ENCODE results near the gene UBE2O. TPM values are rescaled to one million over a fixed set of nuclear protein-coding genes. Genes with fewer than 3 reads are reported as not detected.

The UBE2O gene
- total RNA-seq, 1 donor from 2014 or later: 35.7 TPM

DNA sequence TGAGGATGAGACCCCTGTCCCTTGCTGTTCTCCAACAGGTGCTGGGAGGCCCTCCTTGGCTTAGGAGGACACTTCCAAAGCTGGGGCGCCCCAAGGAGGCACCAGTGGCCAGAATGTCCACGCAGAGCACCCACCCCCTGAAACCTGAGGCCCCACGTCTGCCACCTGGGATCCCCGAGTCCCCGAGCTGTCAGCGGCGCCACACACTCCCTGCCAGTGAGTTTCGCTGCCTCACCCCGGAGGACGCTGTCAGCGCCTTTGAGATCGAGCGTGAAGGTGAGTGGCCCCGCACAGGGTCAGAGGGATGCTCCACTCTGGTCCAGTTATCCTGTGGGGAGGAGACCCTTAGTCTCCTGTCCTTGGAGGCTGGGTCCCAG is 15.7 kb upstream of the UBE2O start:
- no peak for DNase-seq
- TF ChIP-seq, protein P1, sequence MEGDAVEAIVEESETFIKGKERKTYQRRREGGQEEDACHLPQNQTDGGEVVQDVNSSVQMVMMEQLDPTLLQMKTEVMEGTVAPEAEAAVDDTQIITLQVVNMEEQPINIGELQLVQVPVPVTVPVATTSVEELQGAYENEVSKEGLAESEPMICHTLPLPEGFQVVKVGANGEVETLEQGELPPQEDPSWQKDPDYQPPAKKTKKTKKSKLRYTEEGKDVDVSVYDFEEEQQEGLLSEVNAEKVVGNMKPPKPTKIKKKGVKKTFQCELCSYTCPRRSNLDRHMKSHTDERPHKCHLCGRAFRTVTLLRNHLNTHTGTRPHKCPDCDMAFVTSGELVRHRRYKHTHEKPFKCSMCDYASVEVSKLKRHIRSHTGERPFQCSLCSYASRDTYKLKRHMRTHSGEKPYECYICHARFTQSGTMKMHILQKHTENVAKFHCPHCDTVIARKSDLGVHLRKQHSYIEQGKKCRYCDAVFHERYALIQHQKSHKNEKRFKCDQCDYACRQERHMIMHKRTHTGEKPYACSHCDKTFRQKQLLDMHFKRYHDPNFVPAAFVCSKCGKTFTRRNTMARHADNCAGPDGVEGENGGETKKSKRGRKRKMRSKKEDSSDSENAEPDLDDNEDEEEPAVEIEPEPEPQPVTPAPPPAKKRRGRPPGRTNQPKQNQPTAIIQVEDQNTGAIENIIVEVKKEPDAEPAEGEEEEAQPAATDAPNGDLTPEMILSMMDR (IDR thresholded peaks at IDR 0.05; ENCODE audit: borderline replicate concordance): no peak
- peaks cover 15% of the 10 kb centered on the region for H3K4me1 ChIP-seq
- no peaks in the 10 kb centered on the region for H3K27me3 ChIP-seq (ENCODE audit: low read depth)
- no peak overlapping the region for H3K4me3 ChIP-seq
- H3K9me3 ChIP-seq (replicated peaks): no peaks in the 10 kb centered on the region
- peaks cover 25% of the 10 kb centered on the region for H3K36me3 ChIP-seq
- H3K27ac ChIP-seq (replicated peaks): no peak overlapping the region
- intact Hi-C loops (cut with micrococcal nuclease): no loop called here

DNA sequence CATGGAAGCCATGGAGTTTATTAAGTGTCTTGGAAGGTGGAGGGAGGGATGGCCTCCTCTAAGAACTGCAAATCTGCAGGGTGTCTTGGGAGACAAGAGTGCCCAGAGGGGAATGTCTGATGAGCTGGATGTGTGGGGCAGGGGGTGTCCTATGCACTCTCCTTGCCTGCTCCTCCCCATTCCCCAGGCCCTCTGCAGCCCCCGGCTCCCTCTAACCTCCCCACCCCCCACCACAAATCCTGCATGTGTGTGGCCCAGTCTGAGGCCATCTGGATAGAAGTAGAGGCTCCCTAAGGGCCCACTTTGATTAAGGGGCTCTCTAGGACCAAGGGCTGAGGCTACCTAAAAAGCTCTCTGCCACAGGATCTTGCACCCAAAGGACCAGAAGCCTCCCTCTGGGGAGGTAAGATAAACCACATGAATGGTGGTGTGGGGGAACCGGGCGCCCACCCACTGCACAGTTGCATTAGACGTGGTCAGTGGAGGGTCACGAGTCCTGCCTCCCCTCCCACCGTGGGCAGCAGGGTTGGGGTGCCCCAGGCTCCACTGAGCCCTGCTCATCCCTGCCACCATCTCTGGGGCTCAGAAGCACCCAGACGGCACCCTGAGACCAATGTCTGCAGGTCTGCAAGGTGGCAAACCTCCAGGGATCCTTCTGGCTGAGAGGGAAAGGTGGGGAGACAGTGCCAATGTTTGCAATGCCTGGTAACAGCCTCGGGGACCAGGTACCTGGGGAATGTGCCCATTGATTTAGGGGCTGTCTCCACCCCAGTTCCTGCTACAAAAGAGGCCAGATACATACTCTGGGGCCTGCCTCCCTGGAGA is 15.1 kb upstream of the UBE2O start:
- TF ChIP-seq, protein P1 (IDR thresholded peaks at IDR 0.05; ENCODE audit: borderline replicate concordance): no peak
- H3K27me3 ChIP-seq (ENCODE audit: low read depth): no peaks in the 10 kb centered on the region
- H3K9me3 ChIP-seq (replicated peaks): no peaks in the 10 kb centered on the region
- no peak overlapping the region for H3K4me3 ChIP-seq
- intact Hi-C loops (cut with micrococcal nuclease): loop anchor here (2.0 kb wide), 1 partner anchor 39 kb away; no protein-coding TSS in a partner anchor
- peaks cover 15% of the 10 kb centered on the region for H3K4me1 ChIP-seq
- H3K36me3 ChIP-seq: peaks cover 20% of the 10 kb centered on the region
- H3K27ac ChIP-seq (replicated peaks): no peak overlapping the region
- no peak for DNase-seq

DNA sequence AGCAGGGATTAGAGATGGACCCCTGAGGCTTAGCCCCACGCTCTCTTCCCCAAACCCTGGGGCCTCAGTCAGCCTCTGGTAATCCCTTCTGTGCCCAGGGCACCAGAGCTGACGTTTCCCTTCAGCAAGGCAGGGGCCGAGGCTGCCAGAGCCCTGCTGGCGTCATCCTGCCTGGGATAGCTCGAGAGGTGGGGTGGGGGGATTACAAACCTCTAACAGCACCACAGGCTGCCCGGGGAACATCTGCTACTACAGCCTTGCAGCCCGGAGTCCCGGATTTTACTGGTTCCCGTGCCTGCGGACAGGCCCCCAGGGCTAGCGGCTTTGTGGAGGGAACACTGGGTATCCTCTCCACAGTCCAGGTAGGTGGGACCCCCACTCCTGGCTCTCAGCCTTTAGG is 14.4 kb upstream of the UBE2O start, which contains the start of gene AANAT:
TSS of gene AANAT (plus strand) at position 238 of the 400 bp plus-strand sequence. CDS start 1,144 bp downstream, outside the sequence.
- DNase-seq: no peak
- TF ChIP-seq, protein P1 (IDR thresholded peaks at IDR 0.05; ENCODE audit: borderline replicate concordance): no peak
- H3K36me3 ChIP-seq: peaks cover 13% of the 10 kb centered on the region
- H3K27ac ChIP-seq (replicated peaks): no peak within 1 kb of the TSS
- intact Hi-C loops (cut with micrococcal nuclease): loop anchor here (2.0 kb wide), 1 partner anchor 39 kb away; no protein-coding TSS in a partner anchor
- H3K9me3 ChIP-seq (replicated peaks): no peaks in the 10 kb centered on the region
- H3K4me3 ChIP-seq: no peak within 1 kb of the TSS
- H3K27me3 ChIP-seq (ENCODE audit: low read depth): no peaks in the 10 kb centered on the region
- peaks cover 15% of the 10 kb centered on the region for H3K4me1 ChIP-seq

DNA sequence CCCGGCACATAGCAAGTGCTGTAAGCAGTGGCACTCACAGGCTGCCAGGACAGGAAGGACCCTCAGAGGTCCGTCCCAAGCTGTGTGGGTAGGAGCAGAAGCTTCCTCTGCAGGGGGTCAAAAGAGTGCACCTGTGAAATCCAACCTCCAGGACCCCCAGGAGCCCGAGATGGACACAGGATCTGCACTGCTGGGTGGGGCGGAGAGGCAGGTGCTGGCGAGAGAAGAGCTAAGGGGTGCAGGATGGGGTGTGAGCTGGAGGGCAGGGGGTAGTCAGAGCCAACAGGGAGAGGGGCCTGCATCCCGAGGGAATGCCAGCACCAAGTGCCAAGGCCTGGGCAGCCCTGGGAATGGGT is 13.8 kb upstream of the UBE2O start:
- TF ChIP-seq, protein P1 (IDR thresholded peaks at IDR 0.05; ENCODE audit: borderline replicate concordance): no peak
- Histone ChIP-seq H3K36me3 (peaks cover 10% of the 10 kb centered on the region), H3K4me3 (no peak overlapping the region), H3K9me3 (replicated peaks) (no peaks in the 10 kb centered on the region), H3K27me3 (ENCODE audit: low read depth) (no peaks in the 10 kb centered on the region), H3K4me1 (peaks cover 15% of the 10 kb centered on the region), H3K27ac (replicated peaks) (no peak overlapping the region)
- intact Hi-C loops (cut with micrococcal nuclease): loop anchor here (2.0 kb wide), 1 partner anchor 40 kb away; no protein-coding TSS in a partner anchor
- no peak for DNase-seq

DNA sequence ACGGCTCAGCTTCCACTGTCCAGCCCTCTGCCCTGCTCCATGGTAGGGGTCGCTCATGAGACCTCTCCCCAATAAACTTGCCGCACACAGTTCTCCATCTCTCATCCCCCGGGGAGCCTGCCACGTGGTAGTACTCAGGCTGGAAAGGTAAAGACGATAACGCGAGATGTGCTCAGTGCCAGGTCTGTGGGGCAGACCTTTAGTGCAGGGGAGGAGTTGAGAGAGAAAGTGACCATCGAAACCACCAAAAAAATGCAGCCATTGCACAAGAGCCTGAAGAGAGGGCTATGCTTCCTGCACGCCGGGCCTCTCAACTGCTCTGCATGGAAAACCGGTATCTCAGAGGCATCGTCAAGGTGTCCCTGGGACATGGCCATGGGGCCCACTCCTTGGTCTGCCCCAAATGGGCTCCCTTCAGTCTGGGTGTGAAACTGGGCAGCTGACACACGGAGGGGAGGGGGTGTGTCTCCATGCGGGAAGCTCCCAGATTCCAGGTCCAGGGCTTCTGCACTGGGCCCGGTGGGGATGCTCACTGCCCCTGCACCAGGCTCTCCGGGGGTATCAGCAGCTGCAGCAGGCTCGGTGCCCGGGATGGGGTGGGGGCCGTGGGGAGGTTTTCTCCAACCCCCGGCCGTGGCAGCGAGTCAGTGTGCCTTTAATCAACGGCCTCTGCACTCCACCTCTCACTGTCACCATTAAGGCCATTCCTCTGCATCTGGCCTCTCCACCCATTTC is 9.8 kb upstream of the UBE2O start:
- intact Hi-C loops (cut with micrococcal nuclease): no loop called here
- TF ChIP-seq, protein P1 (IDR thresholded peaks at IDR 0.05; ENCODE audit: borderline replicate concordance): no peak
- H3K4me1 ChIP-seq: peaks cover 4% of the 10 kb centered on the region
- H3K27ac ChIP-seq (replicated peaks): no peak overlapping the region
- DNase-seq: no peak
- no peak overlapping the region for H3K4me3 ChIP-seq
- no peaks in the 10 kb centered on the region for H3K36me3 ChIP-seq
- H3K27me3 ChIP-seq (ENCODE audit: low read depth): no peaks in the 10 kb centered on the region
- no peaks in the 10 kb centered on the region for H3K9me3 ChIP-seq (replicated peaks)

Data from left ventricle myocardium inferior (tissue), 1 donor.